Immature natural killer cell (primary cell): ENCODE measurements around the gene ANKRD22. TPM values are rescaled to one million over a fixed set of nuclear protein-coding genes. Genes with fewer than 3 reads are reported as not detected.
"Not testable (repeated sequence)": the region's sequence is repeated elsewhere in the genome, so short reads cannot be mapped to it uniquely, and the experiment has no call there.

Experiments
- DNase-seq, 3 donors: peaks; one replicate each; pipeline ENCODE4 v3.0.0; 2022; ENCODE audit warnings: mixed read lengths in 1 of 3
- H3K27ac Mint-ChIP-seq, 6 donors: one replicate each; pipeline ENCODE4 v1.8.0; 2020; ENCODE audit warnings: mixed read lengths in 6 of 6, mild to moderate bottlenecking in 5 of 6, inconsistent platforms in 4 of 6, moderate library complexity in 3 of 6
- H3K27me3 Mint-ChIP-seq, 3 donors: one replicate each; pipeline ENCODE4 v1.8.0; 2020 to 2021; ENCODE audit warnings: low read depth in 3 of 3, mild to moderate bottlenecking in 3 of 3, mixed read lengths in 3 of 3, moderate library complexity in 3 of 3, inconsistent platforms in 1 of 3
- H3K36me3 Mint-ChIP-seq, 3 donors: one replicate each; pipeline ENCODE4 v1.8.0; 2020; ENCODE audit warnings: mixed read lengths in 3 of 3, inconsistent platforms in 2 of 3, mild to moderate bottlenecking in 2 of 3
- H3K4me1 Mint-ChIP-seq, 2 donors: one replicate each; pipeline ENCODE4 v1.8.0; 2020; ENCODE audit warnings: inconsistent platforms in 2 of 2, mild to moderate bottlenecking in 2 of 2, mixed read lengths in 2 of 2, moderate library complexity in 1 of 2
- H3K4me3 Mint-ChIP-seq, 5 donors: one replicate each; pipeline ENCODE4 v1.8.0; 2020; ENCODE audit warnings: mild to moderate bottlenecking in 5 of 5, mixed read lengths in 5 of 5, inconsistent platforms in 3 of 5, moderate library complexity in 3 of 5
- H3K9me3 Mint-ChIP-seq, 6 donors: one replicate each; pipeline ENCODE4 v1.8.0; 2020; ENCODE audit warnings: mild to moderate bottlenecking in 6 of 6, mixed read lengths in 6 of 6, inconsistent platforms in 4 of 6, moderate library complexity in 3 of 6
- polyA plus RNA-seq, 3 donors: library from polyadenylated mRNA; unstranded; fragments of 300-500 nt; fragmentation: Illumina TruSeq; gene quantifications; one replicate each; pipeline ENCODE4 v1.2.3, GENCODE V29; 2021

The ANKRD22 gene
- polyA plus RNA-seq, 3 donors from 2014 or later: 0.84 to 1.2 TPM; not detected in 1

GRCh38 chr10:88838766-88839350 lies 12.8 kb downstream of the ANKRD22 start:
- no peaks in the 10 kb centered on the region for H3K9me3 Mint-ChIP-seq

GRCh38 chr10:88837632-88838031 lies 14.0 kb downstream of the ANKRD22 start:
- H3K27ac Mint-ChIP-seq, H3K27me3 Mint-ChIP-seq, H3K9me3 Mint-ChIP-seq, DNase-seq, H3K4me3 Mint-ChIP-seq, H3K36me3 Mint-ChIP-seq: not testable (repeated sequence)
- H3K4me1 Mint-ChIP-seq: peaks cover 15% of the 10 kb centered on the region in 2 donors

More at GRCh38 chr10:88838766-88839350, 12.8 kb downstream of the ANKRD22 start:
- no peak for DNase-seq
- peaks cover 0 to 4% (median 0%) of the 10 kb centered on the region in 3 donors for H3K27me3 Mint-ChIP-seq
- H3K4me3 Mint-ChIP-seq: no peak overlapping the region
- H3K27ac Mint-ChIP-seq: no peak overlapping the region
- H3K36me3 Mint-ChIP-seq: no peaks in the 10 kb centered on the region
- H3K4me1 Mint-ChIP-seq: peaks cover 2 to 9% of the 10 kb centered on the region in 2 donors

GRCh38 chr10:88835910-88836221 lies 15.8 kb downstream of the ANKRD22 start:
- peaks cover 25 to 29% of the 10 kb centered on the region in 2 donors for H3K4me1 Mint-ChIP-seq
- no peaks in the 10 kb centered on the region for H3K27me3 Mint-ChIP-seq
- no peaks in the 10 kb centered on the region for H3K9me3 Mint-ChIP-seq
- H3K4me3 Mint-ChIP-seq: no peak overlapping the region
- H3K27ac Mint-ChIP-seq: no peak overlapping the region
- H3K36me3 Mint-ChIP-seq: no peaks in the 10 kb centered on the region
- DNase-seq: no peak

GRCh38 chr10:88835096-88835909 lies 16.3 kb downstream of the ANKRD22 start:
- DNase-seq: peak; percentile 75 to 81 (median 77)
- no peak overlapping the region for H3K27ac Mint-ChIP-seq
- no peaks in the 10 kb centered on the region for H3K9me3 Mint-ChIP-seq
- no peak overlapping the region for H3K4me3 Mint-ChIP-seq
- no peaks in the 10 kb centered on the region for H3K27me3 Mint-ChIP-seq
- H3K36me3 Mint-ChIP-seq: no peaks in the 10 kb centered on the region
- peaks cover 28 to 34% of the 10 kb centered on the region in 2 donors for H3K4me1 Mint-ChIP-seq

GRCh38 chr10:88833723-88834122 lies 17.9 kb downstream of the ANKRD22 start:
- Mint-ChIP-seq H3K9me3 (no peaks in the 10 kb centered on the region), H3K4me1 (peaks cover 29 to 34% of the 10 kb centered on the region in 2 donors), H3K4me3 (peak overlapping the region in 1 of 5 donors; percentile 46), H3K27ac (peak overlapping the region in 3 of 6 donors; percentile 20 to 63 (median 63)), H3K36me3 (no peaks in the 10 kb centered on the region), H3K27me3 (peaks cover 0 to 2% (median 0%) of the 10 kb centered on the region in 3 donors)
- DNase-seq: peak in 1 of 3 donors; percentile 4

- Mint-ChIP-seq H3K27ac (peak overlapping the region in 5 of 6 donors; percentile 18 to 63 (median 29)), H3K4me3 (no peak overlapping the region), H3K9me3 (no peaks in the 10 kb centered on the region), H3K36me3 (no peaks in the 10 kb centered on the region), H3K4me1 (peaks cover 30 to 34% of the 10 kb centered on the region in 2 donors), H3K27me3 (peaks cover 0 to 2% (median 0%) of the 10 kb centered on the region in 3 donors)
- no peak for DNase-seq
Measured at GRCh38 chr10:88833156-88833555, 18.5 kb downstream of the ANKRD22 start.

- Mint-ChIP-seq H3K27me3 (peaks cover 0 to 2% (median 0%) of the 10 kb centered on the region in 3 donors), H3K36me3 (no peaks in the 10 kb centered on the region), H3K4me1 (peaks cover 32 to 37% of the 10 kb centered on the region in 2 donors), H3K27ac (peak overlapping the region in 1 of 6 donors; percentile 27), H3K4me3 (no peak overlapping the region), H3K9me3 (no peaks in the 10 kb centered on the region)
- DNase-seq: no peak
Measured at GRCh38 chr10:88832376-88832775, 19.3 kb downstream of the ANKRD22 start.

- Mint-ChIP-seq H3K4me1 (peaks cover 38 to 44% of the 10 kb centered on the region in 2 donors), H3K9me3 (no peaks in the 10 kb centered on the region), H3K4me3 (peak overlapping the region in 3 of 5 donors; percentile 2 to 51 (median 34)), H3K27me3 (peaks cover 0 to 2% (median 0%) of the 10 kb centered on the region in 3 donors), H3K27ac (peak overlapping the region in 5 of 6 donors; percentile 18 to 66 (median 28)), H3K36me3 (no peaks in the 10 kb centered on the region)
- DNase-seq: peak in 2 of 3 donors; percentile 15 to 41
Measured at GRCh38 chr10:88831709-88832108, 19.9 kb downstream of the ANKRD22 start.

- peaks cover 47 to 53% of the 10 kb centered on the region in 2 donors for H3K4me1 Mint-ChIP-seq
- peak overlapping the region in 1 of 6 donors; percentile 28 for H3K27ac Mint-ChIP-seq
Measured at GRCh38 chr10:88830643-88831268, 20.9 kb downstream of the ANKRD22 start.

GRCh38 chr10:88828310-88828709 lies 23.3 kb downstream of the ANKRD22 start:
- DNase-seq: no peak
- Mint-ChIP-seq H3K9me3 (no peaks in the 10 kb centered on the region), H3K4me1 (peaks cover 59 to 67% of the 10 kb centered on the region in 2 donors)

More at GRCh38 chr10:88830643-88831268, 20.9 kb downstream of the ANKRD22 start:
- Mint-ChIP-seq H3K27me3 (peaks cover 0 to 2% (median 0%) of the 10 kb centered on the region in 3 donors), H3K9me3 (no peaks in the 10 kb centered on the region), H3K4me3 (peak overlapping the region in 1 of 5 donors; percentile 44), H3K36me3 (peaks cover 0 to 5% (median 0%) of the 10 kb centered on the region in 3 donors)
- DNase-seq: no peak

GRCh38 chr10:88827671-88828070 lies 24.0 kb downstream of the ANKRD22 start:
- Mint-ChIP-seq H3K4me3 (no peak overlapping the region), H3K27me3 (peaks cover 0 to 4% (median 2%) of the 10 kb centered on the region in 3 donors), H3K4me1 (peaks cover 55 to 60% of the 10 kb centered on the region in 2 donors), H3K27ac (peak overlapping the region in 2 of 6 donors; percentile 20 to 57), H3K36me3 (peaks cover 0 to 5% (median 3%) of the 10 kb centered on the region in 3 donors), H3K9me3 (no peaks in the 10 kb centered on the region)
- DNase-seq: no peak

More at GRCh38 chr10:88828310-88828709, 23.3 kb downstream of the ANKRD22 start:
- Mint-ChIP-seq H3K27me3 (peaks cover 0 to 4% (median 2%) of the 10 kb centered on the region in 3 donors), H3K4me3 (no peak overlapping the region), H3K36me3 (peaks cover 0 to 5% (median 3%) of the 10 kb centered on the region in 3 donors), H3K27ac (no peak overlapping the region)

- H3K4me3 Mint-ChIP-seq: peak overlapping the region; percentile 27 to 70 (median 41)
Measured at GRCh38 chr10:88826388-88826787, 25.3 kb downstream of the ANKRD22 start.

GRCh38 chr10:88820748-88821401 lies 30.8 kb downstream of the ANKRD22 start:
- Mint-ChIP-seq H3K27ac (no peak overlapping the region), H3K27me3 (peaks cover 0 to 4% (median 0%) of the 10 kb centered on the region in 3 donors), H3K36me3 (peaks cover 0 to 3% (median 0%) of the 10 kb centered on the region in 3 donors), H3K4me1 (peaks cover 23 to 33% of the 10 kb centered on the region in 2 donors), H3K9me3 (no peaks in the 10 kb centered on the region), H3K4me3 (no peak overlapping the region)
- no peak for DNase-seq

More at GRCh38 chr10:88826388-88826787, 25.3 kb downstream of the ANKRD22 start:
- Mint-ChIP-seq H3K9me3 (no peaks in the 10 kb centered on the region), H3K27me3 (peaks cover 0 to 4% (median 2%) of the 10 kb centered on the region in 3 donors), H3K36me3 (peaks cover 0 to 5% (median 3%) of the 10 kb centered on the region in 3 donors), H3K4me1 (peaks cover 49 to 51% of the 10 kb centered on the region in 2 donors), H3K27ac (peak overlapping the region; percentile 31 to 99 (median 78))
- DNase-seq: no peak
